HEK293 (cell line): Measurements from ENCODE around the gene SPESP1.

Source experiments
- ATF2 ChIP-seq: fragments of 450-650 bp; formaldehyde crosslinking; IDR thresholded peaks from 2 replicates; pipeline ENCODE4 v1.5.1; 2016; ENCODE audit warnings: missing biosample characterization, missing genetic modification characterization, low read depth
- CTCF ChIP-seq: fragments of 450-650 bp; formaldehyde crosslinking; IDR thresholded peaks from 2 replicates; pipeline ENCODE4 v1.5.1; 2016; ENCODE audit warnings: missing biosample characterization, missing genetic modification characterization
- GLI2 ChIP-seq: fragments of 450-650 bp; formaldehyde crosslinking; IDR thresholded peaks from 2 replicates; pipeline ENCODE4; 2017; ENCODE audit warnings: missing biosample characterization, missing genetic modification characterization, low read depth, borderline replicate concordance
- YY1 ChIP-seq: fragments of 450-650 bp; formaldehyde crosslinking; IDR thresholded peaks from 2 replicates; pipeline ENCODE4 v1.5.1; 2018; ENCODE audit warnings: missing biosample characterization, missing genetic modification characterization
- ZFP3 ChIP-seq: fragments of 450-650 bp; formaldehyde crosslinking; IDR thresholded peaks from 2 replicates; pipeline ENCODE4 v1.5.1; 2016; ENCODE audit warnings: low read depth, missing biosample characterization, missing genetic modification characterization
- ZNF2 ChIP-seq: fragments of 450-650 bp; formaldehyde crosslinking; IDR thresholded peaks from 2 replicates; pipeline ENCODE4 v1.5.1; 2016; ENCODE audit warnings: missing biosample characterization, missing genetic modification characterization
- ZNF501 ChIP-seq: fragments of 450-650 bp; formaldehyde crosslinking; IDR thresholded peaks from 2 replicates; pipeline ENCODE4 v1.5.1; 2016; ENCODE audit warnings: missing biosample characterization, missing genetic modification characterization
- ZNF560 ChIP-seq: fragments of 450-650 bp; formaldehyde crosslinking; IDR thresholded peaks from 2 replicates; pipeline ENCODE4 v1.5.1; 2017; ENCODE audit warnings: missing biosample characterization, missing genetic modification characterization, borderline replicate concordance
- ZNF600 ChIP-seq: fragments of 450-650 bp; formaldehyde crosslinking; IDR thresholded peaks from 2 replicates; pipeline ENCODE4 v1.5.1; 2016; ENCODE audit warnings: missing biosample characterization, missing genetic modification characterization
- ZSCAN18 ChIP-seq: fragments of 450-650 bp; formaldehyde crosslinking; IDR thresholded peaks from 2 replicates; pipeline ENCODE4 v1.5.1; 2016; ENCODE audit warnings: missing biosample characterization, missing genetic modification characterization
- TF ChIP-seq, protein P1 (sequence below): fragments of 450-650 bp; formaldehyde crosslinking; optimal IDR thresholded peaks from 2 replicates; pipeline ENCODE3; 2016; ENCODE audit warnings: missing biosample characterization, mild to moderate bottlenecking, missing genetic modification characterization
- TF ChIP-seq, protein P2 (sequence below): fragments of 450-650 bp; IDR thresholded peaks from 2 replicates; pipeline ENCODE4 v1.5.1; 2018; ENCODE audit warnings: missing biosample characterization, missing genetic modification characterization
- TF ChIP-seq, protein P3 (sequence below): fragments of 450-650 bp; formaldehyde crosslinking; IDR thresholded peaks from 2 replicates; pipeline ENCODE4 v1.5.1; 2016; ENCODE audit warnings: missing biosample characterization, missing genetic modification characterization

- no peak for TF ChIP-seq ATF2
- TF ChIP-seq, protein P1, sequence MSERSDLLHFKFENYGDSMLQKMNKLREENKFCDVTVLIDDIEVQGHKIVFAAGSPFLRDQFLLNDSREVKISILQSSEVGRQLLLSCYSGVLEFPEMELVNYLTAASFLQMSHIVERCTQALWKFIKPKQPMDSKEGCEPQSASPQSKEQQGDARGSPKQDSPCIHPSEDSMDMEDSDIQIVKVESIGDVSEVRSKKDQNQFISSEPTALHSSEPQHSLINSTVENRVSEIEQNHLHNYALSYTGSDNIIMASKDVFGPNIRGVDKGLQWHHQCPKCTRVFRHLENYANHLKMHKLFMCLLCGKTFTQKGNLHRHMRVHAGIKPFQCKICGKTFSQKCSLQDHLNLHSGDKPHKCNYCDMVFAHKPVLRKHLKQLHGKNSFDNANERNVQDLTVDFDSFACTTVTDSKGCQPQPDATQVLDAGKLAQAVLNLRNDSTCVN (tag by site-specific recombination): no peak
- TF ChIP-seq YY1: no peak
- TF ChIP-seq ZNF560 (tag by site-specific recombination): no peak
- TF ChIP-seq, protein P2, sequence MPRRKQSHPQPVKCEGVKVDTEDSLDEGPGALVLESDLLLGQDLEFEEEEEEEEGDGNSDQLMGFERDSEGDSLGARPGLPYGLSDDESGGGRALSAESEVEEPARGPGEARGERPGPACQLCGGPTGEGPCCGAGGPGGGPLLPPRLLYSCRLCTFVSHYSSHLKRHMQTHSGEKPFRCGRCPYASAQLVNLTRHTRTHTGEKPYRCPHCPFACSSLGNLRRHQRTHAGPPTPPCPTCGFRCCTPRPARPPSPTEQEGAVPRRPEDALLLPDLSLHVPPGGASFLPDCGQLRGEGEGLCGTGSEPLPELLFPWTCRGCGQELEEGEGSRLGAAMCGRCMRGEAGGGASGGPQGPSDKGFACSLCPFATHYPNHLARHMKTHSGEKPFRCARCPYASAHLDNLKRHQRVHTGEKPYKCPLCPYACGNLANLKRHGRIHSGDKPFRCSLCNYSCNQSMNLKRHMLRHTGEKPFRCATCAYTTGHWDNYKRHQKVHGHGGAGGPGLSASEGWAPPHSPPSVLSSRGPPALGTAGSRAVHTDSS (tag by site-specific recombination): no peak
- TF ChIP-seq ZNF501 (tag by site-specific recombination): no peak
- TF ChIP-seq ZNF2 (tag by site-specific recombination): no peak
- TF ChIP-seq CTCF: no peak
- TF ChIP-seq, protein P3, sequence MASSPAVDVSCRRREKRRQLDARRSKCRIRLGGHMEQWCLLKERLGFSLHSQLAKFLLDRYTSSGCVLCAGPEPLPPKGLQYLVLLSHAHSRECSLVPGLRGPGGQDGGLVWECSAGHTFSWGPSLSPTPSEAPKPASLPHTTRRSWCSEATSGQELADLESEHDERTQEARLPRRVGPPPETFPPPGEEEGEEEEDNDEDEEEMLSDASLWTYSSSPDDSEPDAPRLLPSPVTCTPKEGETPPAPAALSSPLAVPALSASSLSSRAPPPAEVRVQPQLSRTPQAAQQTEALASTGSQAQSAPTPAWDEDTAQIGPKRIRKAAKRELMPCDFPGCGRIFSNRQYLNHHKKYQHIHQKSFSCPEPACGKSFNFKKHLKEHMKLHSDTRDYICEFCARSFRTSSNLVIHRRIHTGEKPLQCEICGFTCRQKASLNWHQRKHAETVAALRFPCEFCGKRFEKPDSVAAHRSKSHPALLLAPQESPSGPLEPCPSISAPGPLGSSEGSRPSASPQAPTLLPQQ (tag by site-specific recombination): no peak
- no peak for TF ChIP-seq ZSCAN18 (tag by site-specific recombination)
- no peak for TF ChIP-seq ZFP3 (tag by site-specific recombination)
- TF ChIP-seq ZNF600 (tag by site-specific recombination): no peak
- no peak for TF ChIP-seq GLI2
Measured at GRCh38 chr15:68984586-68984985, 54.3 kb downstream of the SPESP1 start.
